Stomach (tissue), 4 donors: ENCODE data around the gene SUMO3.

ENCODE experiments used
- CTCF ChIP-seq, 7 experiments: fragments of 450-650 bp in 4 of 7; fragments of 200-600 bp in 3 of 7; sonication (generic) in 3 of 7; IDR thresholded peaks; one replicate each; pipeline ENCODE4 v1.5.1; 2016 to 2019; ENCODE audit warnings: antibody characterized with exemption in 7 of 7, control low read depth in 2 of 7, mild to moderate bottlenecking in 1 of 7
- POLR2A ChIP-seq, 4 donors: fragments of 450-650 bp; IDR thresholded peaks; one replicate each; pipeline ENCODE4 v1.6.1; 2016; ENCODE audit warnings: antibody characterized with exemption in 4 of 4, control low read depth in 2 of 4, mild to moderate bottlenecking in 1 of 4, moderate library complexity in 1 of 4

DNA sequence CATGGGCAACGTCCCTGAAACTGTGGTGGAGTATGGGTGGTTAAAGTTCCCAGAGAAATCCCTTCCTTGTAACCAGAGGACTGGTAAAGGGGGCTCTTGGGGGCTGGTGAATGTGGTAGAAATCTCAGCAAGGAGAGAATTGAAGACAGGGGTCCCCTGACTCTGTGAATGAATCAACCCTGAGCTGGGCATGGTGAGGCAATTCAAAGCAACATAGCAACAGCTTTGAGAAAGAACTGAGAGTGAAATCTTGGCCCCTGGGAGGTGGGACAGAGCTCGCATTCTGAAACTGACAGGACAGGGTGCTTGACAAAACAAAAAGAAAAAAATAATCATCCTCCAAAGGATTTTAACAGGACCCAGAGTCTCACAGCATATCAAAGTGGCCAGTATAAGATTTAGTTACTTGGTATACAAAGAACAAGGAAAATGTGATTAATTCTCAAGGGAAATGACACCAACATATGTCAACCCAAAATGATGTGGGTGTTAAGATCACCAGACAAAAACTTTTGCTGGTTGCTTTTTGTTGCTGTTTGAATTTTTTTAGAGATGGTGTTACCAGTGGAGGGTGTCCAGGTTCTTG lies 11.7 kb upstream of the SUMO3 start:
- no peak for TF ChIP-seq POLR2A (IDR thresholded peaks at IDR 0.05)
- TF ChIP-seq CTCF (IDR thresholded peaks at IDR 0.05): no peak
